K562 (cell line): ENCODE measurements around the gene MYOZ2. TPM values are rescaled to one million over a fixed set of nuclear protein-coding genes. Genes with fewer than 3 reads are reported as not detected.
"Not testable (repeated sequence)": the region's sequence is repeated elsewhere in the genome, so short reads cannot be mapped to it uniquely, and the experiment has no call there.

Experiments
- ATAC-seq: fragments of 200-7000 bp; cut with Tn5 transposase; 3 replicates; pipeline ENCODE4 v1.9.1; 2020; ENCODE audit warnings: moderate library complexity
- BruUV-seq: library from RNA; stranded (reverse); fragments of 400-500 nt; replicated peaks from 2 replicates; lab custom pipeline; 2021; lab: Mats Ljungman, UMichigan
- CTCF ChIA-PET: fragments of 300-600 bp; formaldehyde crosslinking; extraction: SDS; loops from one replicate; lab custom pipeline; 2021; ENCODE audit warnings: low intra/inter-chr PET ratio; lab: Yijun Ruan, JAX
- POLR2A ChIA-PET: fragments of 300-600, 350-650 bp; sonication (Branson Sonifier 250); formaldehyde crosslinking; extraction: SDS; loops from one replicate; lab custom pipeline; 2021; ENCODE audit warnings: antibody characterized with exemption, inconsistent platforms; lab: Yijun Ruan, JAX
- DNase-seq, 4 experiments: peaks; one replicate each; pipeline versions ENCODE4 v3.0.0 to v3.0.0-alpha.2; 2011 to 2018; ENCODE audit warnings: low spot score in 3 of 4, mixed read lengths in 3 of 4; ENCODE audit errors: extremely low read depth in 1 of 4
- FAIRE-seq: peaks from 2 replicates; lab custom pipeline; 2011; peaks lifted over from hg19 to GRCh38; lab: Jason Lieb, UNC
- H2AFZ ChIP-seq: 2 replicates; pipeline ENCODE4 v1.6.0; 2011; ENCODE audit warnings: low read depth, low read length, control low read depth, inconsistent platforms
- H3K27ac ChIP-seq: fragments of 200-600 bp; 3 replicates; pipeline ENCODE4 v1.8.0; 2011; ENCODE audit warnings: low read depth, mild to moderate bottlenecking, control low read depth, inconsistent platforms, low read length, moderate library complexity, mixed read lengths; ENCODE audit errors: extremely low read depth
- H3K27me3 ChIP-seq, 2 experiments: fragments of 300-600 bp in 1 of 2; 2 replicates in 1 of 2; 3 replicates in 1 of 2; pipeline versions ENCODE4 v1.6.0 to v1.8.0; 2011; ENCODE audit warnings: inconsistent platforms in 2 of 2, low read length in 2 of 2, mild to moderate bottlenecking in 1 of 2, mixed read lengths in 1 of 2, moderate library complexity in 1 of 2; ENCODE audit not compliant: control insufficient read depth in 2 of 2, insufficient read depth in 2 of 2
- H3K36me3 ChIP-seq: fragments of 300-600 bp; 3 replicates; pipeline ENCODE4 v1.8.0; 2011; ENCODE audit warnings: mild to moderate bottlenecking, low read length, inconsistent platforms; ENCODE audit not compliant: control insufficient read depth, insufficient read depth
- H3K4me1 ChIP-seq, 2 experiments: fragments of 200-600 bp in 1 of 2; replicated peaks in 1 of 2; 2 replicates in 1 of 2; 3 replicates in 1 of 2; pipeline versions ENCODE4 v1.5.1 to v1.8.0; 2011; ENCODE audit warnings: inconsistent platforms in 2 of 2, low read length in 2 of 2, mild to moderate bottlenecking in 1 of 2, mixed read lengths in 1 of 2, moderate library complexity in 1 of 2; ENCODE audit not compliant: control insufficient read depth in 2 of 2, insufficient read depth in 2 of 2
- H3K4me2 ChIP-seq: 2 replicates; pipeline ENCODE4 v1.6.1; 2011; ENCODE audit warnings: low read length, control low read depth, inconsistent platforms, mixed read lengths; ENCODE audit not compliant: insufficient read depth
- H3K4me3 ChIP-seq: fragments of 200-600 bp; sonication (generic), shearing (Covaris generic); 2 replicates; pipeline ENCODE4 v1.5.1; 2016; ENCODE audit warnings: control low read depth, inconsistent platforms
- H3K79me2 ChIP-seq: fragments of 200-600 bp; 3 replicates; pipeline ENCODE4 v1.8.0; 2011; ENCODE audit warnings: low read length, inconsistent platforms; ENCODE audit not compliant: control insufficient read depth, insufficient read depth
- H3K9ac ChIP-seq, 2 experiments: 2 replicates each; pipeline versions ENCODE4 v1.6.0 to v1.6.1; 2011; ENCODE audit warnings: low read depth in 2 of 2, low read length in 2 of 2, control low read depth in 1 of 2, inconsistent platforms in 1 of 2, mild to moderate bottlenecking in 1 of 2, mixed read lengths in 1 of 2; ENCODE audit not compliant: insufficient read depth in 1 of 2
- H3K9me1 ChIP-seq: one replicate; pipeline ENCODE4 v1.6.0; 2011; ENCODE audit warnings: inconsistent platforms, mild to moderate bottlenecking, low read length, moderate library complexity; ENCODE audit not compliant: control insufficient read depth, insufficient read depth
- H3K9me3 ChIP-seq: replicated peaks from 2 replicates; pipeline ENCODE4 v1.5.1; 2011; ENCODE audit warnings: low read depth, low read length, inconsistent platforms; ENCODE audit not compliant: control insufficient read depth, insufficient read depth
- H4K20me1 ChIP-seq: replicated peaks from 2 replicates; pipeline ENCODE4 v1.6.1; 2011; ENCODE audit warnings: low read length, inconsistent platforms, mixed read lengths; ENCODE audit not compliant: control insufficient read depth, insufficient read depth
- CBX5 ChIP-seq: IDR thresholded peaks from 2 replicates; pipeline ENCODE4 v1.6.1; 2014; ENCODE audit warnings: low read depth, borderline replicate concordance
- MAFG ChIP-seq: fragments of 450-650 bp; conservative IDR thresholded peaks from 2 replicates; pipeline ENCODE4 v1.6.1; 2016; ENCODE audit warnings: missing genetic modification characterization, missing compliant biosample characterization
- NFE2 ChIP-seq: IDR thresholded peaks from 2 replicates; pipeline ENCODE4 v1.6.1; 2014; ENCODE audit warnings: antibody characterized with exemption, low read depth
- SP2 ChIP-seq: IDR thresholded peaks from 2 replicates; pipeline ENCODE4 v1.6.1; 2011; ENCODE audit warnings: mild to moderate bottlenecking, low read depth, low read length, moderate library complexity; ENCODE audit not compliant: poor library complexity, severe bottlenecking; ENCODE audit errors: extremely low read depth
- TRIM24 ChIP-seq, 2 experiments: fragments of 450-650 bp; IDR thresholded peaks; 2 replicates each; pipeline ENCODE4 v1.6.1; 2016
- ZNF3 ChIP-seq: fragments of 250-450 bp; sonication (Bioruptor Pico); IDR thresholded peaks from 2 replicates; pipeline ENCODE4 v1.5.0; 2021; ENCODE audit warnings: mild to moderate bottlenecking, moderate library complexity
- ZNF316 ChIP-seq: fragments of 450-650 bp; IDR thresholded peaks from 2 replicates; pipeline ENCODE4 v1.6.1; 2016
- WGBS: fragments of 100-300 bp; shearing (Covaris generic); methylation state at CpG from one replicate; pipeline ENCODE4 v1.1.6; 2016; ENCODE audit warnings: low coverage, mixed read lengths; ENCODE audit not compliant: insufficient coverage; ENCODE audit errors: missing lambda C conversion rate; 5-methylcytosine and 5-hydroxymethylcytosine counted together
- in situ Hi-C: fragments of 300-500 bp; cut with MboI; formaldehyde crosslinking; loops from 4 replicates; pipeline ENCODE4 v1.15.0; 2018; ENCODE audit warnings: inconsistent platforms, mixed read lengths
- intact Hi-C: fragments of 100-400 bp; cut with micrococcal nuclease; formaldehyde crosslinking; loops from 2 replicates; pipeline ENCODE4 v1.14.2; 2022
- polyA plus RNA-seq, 8 experiments: library from polyadenylated mRNA; depleted of rRNA in 4 of 8; stranded (reverse) in 5 of 8; unstranded in 3 of 8; fragments of >200 nt; fragmentation: Nextera tagmentation in 2 of 8; fragmentation: Illumina TruSeq in 1 of 8; extraction: Ambion mirVana in 2 of 8; extraction: Trizol in 1 of 8; gene quantifications; 2 replicates each; pipeline versions ENCODE4 v1.2.1 to v1.2.3, GENCODE V29; 2011 to 2014; ENCODE audit warnings: inconsistent platforms in 1 of 8, missing spikeins in 1 of 8
- total RNA-seq, 7 experiments: library from RNA; depleted of rRNA in 6 of 7; stranded (reverse); fragments of >200 nt in 6 of 7; fragmentation: Illumina TruSeq in 2 of 7; extraction: Trizol in 2 of 7; gene quantifications; 2 replicates each; pipeline versions ENCODE4 v1.2.1 to v1.2.3, GENCODE V29; 2011 to 2021; ENCODE audit warnings: low replicate concordance in 1 of 7

Gene MYOZ2
- total and polyA plus RNA-seq, 9 of the 15 experiments (the other 6 are each of a cell fraction or from before 2014, with no cell fraction given) = not detected

- TF ChIP-seq ZNF3 (no peak), TRIM24 (IDR thresholded peaks at IDR 0.05) (peak in 1 of 2 experiments; percentile 23; a peak in 1 of 4 replicates), ZNF316 (peak; percentile 89), NFE2 (peak; percentile 47; the same call in 1 of the 2 replicates), SP2 (no peak), CBX5 (no peak), MAFG (tag) (peak; percentile 88)
Measured at GRCh38 chr4:119142833-119143232, 7.2 kb downstream of the MYOZ2 start (continued).

- CTCF ChIA-PET, H3K27ac ChIP-seq, DNase-seq, H3K27me3 ChIP-seq, H3K9ac ChIP-seq, H3K9me1 ChIP-seq, H3K4me3 ChIP-seq, FAIRE-seq, ATAC-seq, H4K20me1 ChIP-seq, H2AFZ ChIP-seq, POLR2A ChIA-PET, H3K4me2 ChIP-seq, in situ Hi-C loops, H3K36me3 ChIP-seq, H3K9me3 ChIP-seq, H3K79me2 ChIP-seq, intact Hi-C loops, H3K4me1 ChIP-seq, BruUV-seq: not testable (repeated sequence)
- 2% methylated on average over 10 of the region's 10 CpGs for WGBS
Measured at GRCh38 chr4:119143341-119143740, 7.7 kb downstream of the MYOZ2 start.
